WERI-Rb-1 (cell line): ENCODE results near the gene MBNL3.

Source experiments
- DNase-seq: peaks from one replicate; pipeline ENCODE4 v3.0.0-alpha.2; 2020
- H3K27ac ChIP-seq: fragments of 250-450 bp; sonication (Bioruptor Pico); 2 replicates; pipeline ENCODE4 v1.5.1; 2020; ENCODE audit warnings: mild to moderate bottlenecking, moderate library complexity
- H3K27me3 ChIP-seq: fragments of 250-450 bp; sonication (Bioruptor Pico); 2 replicates; pipeline ENCODE4 v1.5.1; 2021; ENCODE audit warnings: mild to moderate bottlenecking, low read depth, moderate library complexity; ENCODE audit not compliant: insufficient read depth, severe bottlenecking
- H3K36me3 ChIP-seq: fragments of 250-450 bp; sonication (Bioruptor Pico); 2 replicates; pipeline ENCODE4 v1.5.1; 2020; ENCODE audit warnings: mild to moderate bottlenecking, moderate library complexity
- H3K4me3 ChIP-seq: 2 replicates; pipeline ENCODE4 v1.5.1; 2011; ENCODE audit warnings: low read depth, mild to moderate bottlenecking, control low read depth, low read length
- H3K9me3 ChIP-seq: fragments of 250-450 bp; sonication (Bioruptor Pico); 2 replicates; pipeline ENCODE4 v1.5.1; 2021; ENCODE audit warnings: mild to moderate bottlenecking, moderate library complexity; ENCODE audit not compliant: severe bottlenecking
- CTCF ChIP-seq: IDR thresholded peaks from 2 replicates; pipeline ENCODE4 v1.5.1; 2011; ENCODE audit warnings: low read depth, mild to moderate bottlenecking, control low read depth, inconsistent platforms, low read length

MBNL3 gene

GRCh38 chrX:132367984-132368383, 120.9 kb downstream of the MBNL3 start:
- TF ChIP-seq CTCF = no peak
- Histone ChIP-seq H3K4me3 (no peak overlapping the region), H3K27ac (no peak overlapping the region), H3K36me3 (no peaks in the 10 kb centered on the region), H3K9me3 (no peaks in the 10 kb centered on the region), H3K27me3 (peaks cover 2% of the 10 kb centered on the region)
- DNase-seq = no peak

GRCh38 chrX:132367314-132367713, 121.5 kb downstream of the MBNL3 start:
- TF ChIP-seq CTCF = no peak
- Histone ChIP-seq H3K4me3 (no peak overlapping the region), H3K9me3 (no peaks in the 10 kb centered on the region), H3K27me3 (peaks cover 2% of the 10 kb centered on the region), H3K27ac (no peak overlapping the region), H3K36me3 (no peaks in the 10 kb centered on the region)
- no peak for DNase-seq

GRCh38 chrX:132365490-132365889, 123.3 kb downstream of the MBNL3 start:
- Histone ChIP-seq H3K36me3 (no peaks in the 10 kb centered on the region), H3K27ac (no peak overlapping the region), H3K27me3 (peaks cover 2% of the 10 kb centered on the region), H3K9me3 (no peaks in the 10 kb centered on the region), H3K4me3 (no peak overlapping the region)
- no peak for DNase-seq
- TF ChIP-seq CTCF = no peak

- no peaks in the 10 kb centered on the region for H3K36me3 ChIP-seq
Observed at GRCh38 chrX:132364313-132364712, 124.5 kb downstream of the MBNL3 start.

GRCh38 chrX:132353430-132353829, 135.4 kb downstream of the MBNL3 start:
- Histone ChIP-seq H3K27me3 (no peaks in the 10 kb centered on the region), H3K36me3 (no peaks in the 10 kb centered on the region), H3K9me3 (no peaks in the 10 kb centered on the region), H3K27ac (no peak overlapping the region), H3K4me3 (no peak overlapping the region)
- TF ChIP-seq CTCF = no peak
- DNase-seq = no peak

More at GRCh38 chrX:132364313-132364712, 124.5 kb downstream of the MBNL3 start:
- H3K27me3 ChIP-seq = peaks cover 2% of the 10 kb centered on the region
- H3K9me3 ChIP-seq = no peaks in the 10 kb centered on the region
- no peak overlapping the region for H3K4me3 ChIP-seq
- no peak overlapping the region for H3K27ac ChIP-seq
- DNase-seq = no peak
- no peak for TF ChIP-seq CTCF

GRCh38 chrX:132336172-132336571, 152.7 kb downstream of the MBNL3 start:
- no peak for DNase-seq
- H3K36me3 ChIP-seq = no peaks in the 10 kb centered on the region
- H3K27me3 ChIP-seq = peaks cover 3% of the 10 kb centered on the region
- H3K4me3 ChIP-seq = no peak overlapping the region
- no peak for TF ChIP-seq CTCF
- H3K27ac ChIP-seq = no peak overlapping the region
- no peaks in the 10 kb centered on the region for H3K9me3 ChIP-seq
